Fibroblast of lung (primary cell): ENCODE data around the gene GPR62.

Experiments
- EZH2 ChIP-seq: IDR thresholded peaks from 2 replicates; pipeline ENCODE4 v1.5.1; 2012; ENCODE audit warnings: low read length, control low read depth, mild to moderate bottlenecking; ENCODE audit errors: missing control alignments
- TF ChIP-seq, protein P1 (sequence below), 2 donors: IDR thresholded peaks in 1 of 2; conservative IDR thresholded peaks in 1 of 2; 1 replicate in 1 of 2; 2 replicates in 1 of 2; pipeline ENCODE4 v1.5.1; 2011 to 2012; ENCODE audit warnings: low read length in 2 of 2, control low read depth in 1 of 2, inconsistent platforms in 1 of 2, low read depth in 1 of 2, mild to moderate bottlenecking in 1 of 2

DNA sequence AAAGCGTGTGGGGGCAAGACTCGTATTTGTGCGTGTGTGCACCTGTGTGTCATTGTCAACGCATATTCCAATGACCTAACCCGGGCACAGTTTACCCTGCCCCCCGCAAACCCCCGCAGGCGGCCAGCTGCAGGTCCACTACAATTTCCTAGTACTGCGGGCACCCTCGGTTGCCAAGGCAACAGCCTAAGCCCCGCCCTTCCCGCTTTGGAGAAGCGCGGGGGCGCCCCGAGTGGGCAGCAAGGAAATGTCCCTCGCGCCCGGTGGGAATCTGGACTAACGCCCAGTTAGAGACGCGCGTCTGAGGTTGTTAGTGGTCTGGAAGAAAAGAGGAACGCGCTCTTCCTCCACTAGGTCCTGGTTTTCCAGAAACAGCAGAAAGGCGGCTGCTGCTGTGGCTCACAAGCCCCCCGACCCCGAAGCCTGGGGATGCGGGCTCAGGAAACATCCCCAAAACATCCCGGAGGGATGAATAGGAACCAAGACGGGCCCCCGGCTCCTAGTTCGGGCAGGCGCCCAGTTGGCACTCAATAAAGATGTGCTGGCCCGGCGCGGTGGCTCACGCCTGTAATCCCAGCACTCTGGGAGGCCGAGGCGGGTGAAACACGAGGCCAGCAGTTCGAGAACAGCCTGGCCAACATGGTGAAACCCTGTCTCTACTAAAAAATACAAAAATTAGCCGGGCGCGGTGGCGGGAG, 20.8 kb downstream of the GPR62 start:
- TF ChIP-seq EZH2, result no peak
- TF ChIP-seq, protein P1, sequence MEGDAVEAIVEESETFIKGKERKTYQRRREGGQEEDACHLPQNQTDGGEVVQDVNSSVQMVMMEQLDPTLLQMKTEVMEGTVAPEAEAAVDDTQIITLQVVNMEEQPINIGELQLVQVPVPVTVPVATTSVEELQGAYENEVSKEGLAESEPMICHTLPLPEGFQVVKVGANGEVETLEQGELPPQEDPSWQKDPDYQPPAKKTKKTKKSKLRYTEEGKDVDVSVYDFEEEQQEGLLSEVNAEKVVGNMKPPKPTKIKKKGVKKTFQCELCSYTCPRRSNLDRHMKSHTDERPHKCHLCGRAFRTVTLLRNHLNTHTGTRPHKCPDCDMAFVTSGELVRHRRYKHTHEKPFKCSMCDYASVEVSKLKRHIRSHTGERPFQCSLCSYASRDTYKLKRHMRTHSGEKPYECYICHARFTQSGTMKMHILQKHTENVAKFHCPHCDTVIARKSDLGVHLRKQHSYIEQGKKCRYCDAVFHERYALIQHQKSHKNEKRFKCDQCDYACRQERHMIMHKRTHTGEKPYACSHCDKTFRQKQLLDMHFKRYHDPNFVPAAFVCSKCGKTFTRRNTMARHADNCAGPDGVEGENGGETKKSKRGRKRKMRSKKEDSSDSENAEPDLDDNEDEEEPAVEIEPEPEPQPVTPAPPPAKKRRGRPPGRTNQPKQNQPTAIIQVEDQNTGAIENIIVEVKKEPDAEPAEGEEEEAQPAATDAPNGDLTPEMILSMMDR (conservative IDR thresholded peaks at IDR 0.05 in 1 of 2, IDR thresholded peaks at IDR 0.05 in 1 of 2; ENCODE audit: low read depth in 1 of 2, low read length in 2 of 2), result peak; percentile 9 to 17
